CD14-positive monocyte (primary cell): ENCODE data around the gene ZNF691. TPM values are rescaled to one million over a fixed set of nuclear protein-coding genes. Genes with fewer than 3 reads are reported as not detected.

Experiments used
- DNase-seq, 3 donors: peaks; one replicate each; pipeline ENCODE4 v3.0.0-alpha.2; 2011 to 2022
- H2AFZ ChIP-seq: 2 replicates; pipeline ENCODE4 v1.6.0; 2012; ENCODE audit warnings: mild to moderate bottlenecking, low read depth, low read length, inconsistent platforms; ENCODE audit not compliant: insufficient read depth, poor library complexity, severe bottlenecking
- H3K27ac ChIP-seq, 2 donors: 1 replicate in 1 of 2; 2 replicates in 1 of 2; pipeline ENCODE4 v1.5.1; 2012 to 2013; ENCODE audit warnings: low read length in 2 of 2, control low read depth in 1 of 2, inconsistent platforms in 1 of 2, low read depth in 1 of 2, mild to moderate bottlenecking in 1 of 2
- H3K27me3 ChIP-seq, 2 donors: one replicate each; pipeline versions ENCODE4 v1.6.0 to v1.6.1; 2011 to 2013; ENCODE audit warnings: low read length in 2 of 2; ENCODE audit not compliant: control insufficient read depth in 2 of 2, insufficient read depth in 2 of 2
- H3K36me3 ChIP-seq, 2 donors: replicated peaks in 1 of 2; 1 replicate in 1 of 2; 2 replicates in 1 of 2; pipeline versions ENCODE4 v1.5.1 to v1.6.1; 2012 to 2013; ENCODE audit warnings: low read length in 2 of 2, control low read depth in 1 of 2, inconsistent platforms in 1 of 2, mild to moderate bottlenecking in 1 of 2; ENCODE audit not compliant: insufficient read depth in 2 of 2, control insufficient read depth in 1 of 2
- H3K4me1 ChIP-seq, 2 donors: 1 replicate in 1 of 2; 2 replicates in 1 of 2; pipeline versions ENCODE4 v1.5.1 to v1.6.1; 2012 to 2013; ENCODE audit warnings: low read length in 2 of 2, control low read depth in 1 of 2, inconsistent platforms in 1 of 2, mild to moderate bottlenecking in 1 of 2, moderate library complexity in 1 of 2; ENCODE audit not compliant: insufficient read depth in 2 of 2, control insufficient read depth in 1 of 2
- H3K4me2 ChIP-seq: replicated peaks from 2 replicates; pipeline ENCODE3; 2012; ENCODE audit warnings: low read length, moderate library complexity, mild to moderate bottlenecking; ENCODE audit not compliant: poor library complexity, severe bottlenecking; ENCODE audit errors: extremely low read depth
- H3K4me3 ChIP-seq, 3 experiments: fragments of 200-600 bp in 1 of 3; sonication (generic) in 1 of 3; replicated peaks in 1 of 3; 1 replicate in 2 of 3; 2 replicates in 1 of 3; pipeline ENCODE4 v1.5.1; 2011 to 2013; ENCODE audit warnings: low read length in 3 of 3, mild to moderate bottlenecking in 3 of 3, control low read depth in 2 of 3, low read depth in 2 of 3, inconsistent platforms in 1 of 3, moderate library complexity in 1 of 3
- H3K79me2 ChIP-seq: 2 replicates; pipeline ENCODE4 v1.6.0; 2012; ENCODE audit warnings: mild to moderate bottlenecking, control low read depth, inconsistent platforms, low read length, moderate library complexity; ENCODE audit not compliant: insufficient read depth
- H3K9ac ChIP-seq: 2 replicates; pipeline ENCODE4 v1.6.0; 2017; ENCODE audit warnings: low read length, mild to moderate bottlenecking; ENCODE audit not compliant: insufficient read depth, poor library complexity, severe bottlenecking
- H3K9me3 ChIP-seq, 2 donors: replicated peaks in 1 of 2; 1 replicate in 1 of 2; 2 replicates in 1 of 2; pipeline versions ENCODE4 v1.5.1 to v1.6.1; 2012 to 2013; ENCODE audit warnings: low read length in 2 of 2, control low read depth in 1 of 2; ENCODE audit not compliant: control insufficient read depth in 1 of 2, insufficient read depth in 1 of 2
- H4K20me1 ChIP-seq: 2 replicates; pipeline ENCODE4 v1.6.0; 2012; ENCODE audit warnings: mild to moderate bottlenecking, low read length, control low read depth, moderate library complexity; ENCODE audit not compliant: insufficient read depth
- H3K27ac Mint-ChIP-seq, 7 donors: one replicate each; pipeline ENCODE4 v1.8.0; 2020; ENCODE audit warnings: mild to moderate bottlenecking in 7 of 7, mixed read lengths in 7 of 7, moderate library complexity in 6 of 7, inconsistent platforms in 2 of 7
- H3K27me3 Mint-ChIP-seq, 3 donors: one replicate each; pipeline ENCODE4 v1.8.0; 2021 to 2022; ENCODE audit warnings: low read depth in 3 of 3, mild to moderate bottlenecking in 3 of 3, mixed read lengths in 3 of 3, moderate library complexity in 3 of 3, inconsistent platforms in 1 of 3
- H3K36me3 Mint-ChIP-seq, 2 donors: one replicate each; pipeline ENCODE4 v1.8.0; 2020; ENCODE audit warnings: mixed read lengths in 2 of 2, inconsistent platforms in 1 of 2, mild to moderate bottlenecking in 1 of 2
- H3K4me1 Mint-ChIP-seq: one replicate; pipeline ENCODE4 v1.8.0; 2020; ENCODE audit warnings: mild to moderate bottlenecking, mixed read lengths
- H3K4me3 Mint-ChIP-seq, 2 donors: one replicate each; pipeline ENCODE4 v1.8.0; 2020; ENCODE audit warnings: mild to moderate bottlenecking in 2 of 2, mixed read lengths in 2 of 2, moderate library complexity in 1 of 2
- H3K9me3 Mint-ChIP-seq, 7 donors: one replicate each; pipeline ENCODE4 v1.8.0; 2020 to 2022; ENCODE audit warnings: mixed read lengths in 7 of 7, mild to moderate bottlenecking in 6 of 7, moderate library complexity in 6 of 7, inconsistent platforms in 2 of 7
- WGBS: methylation state at CpG from one replicate; pipeline ENCODE4 v1.1.5; 2013; ENCODE audit warnings: missing lambda C conversion rate; ENCODE audit not compliant: insufficient coverage; 5-methylcytosine and 5-hydroxymethylcytosine counted together
- intact Hi-C, 2 donors: fragments of 100-400 bp; cut with micrococcal nuclease; formaldehyde crosslinking; loops; one replicate each; pipeline versions ENCODE4 v1.15.0 to v1.15.1; 2023
- polyA plus RNA-seq, 3 donors: library from polyadenylated mRNA; depleted of rRNA in 1 of 3; unstranded in 2 of 3; stranded (reverse) in 1 of 3; fragments of 300-500 nt in 2 of 3; fragments of >200 nt in 1 of 3; fragmentation: Illumina TruSeq in 2 of 3; gene quantifications; 1 replicate in 2 of 3; 2 replicates in 1 of 3; pipeline ENCODE4 v1.2.3, GENCODE V29; 2012 to 2021
- TF ChIP-seq, protein P1 (sequence below): fragments of 200-600 bp; IDR thresholded peaks from one replicate; pipeline ENCODE4 v1.8.0; 2022; ENCODE audit warnings: antibody characterized with exemption, mild to moderate bottlenecking

ZNF691 gene
- polyA plus RNA-seq, 3 donors: 1.3 to 6.7 (median 1.8) TPM

DNA sequence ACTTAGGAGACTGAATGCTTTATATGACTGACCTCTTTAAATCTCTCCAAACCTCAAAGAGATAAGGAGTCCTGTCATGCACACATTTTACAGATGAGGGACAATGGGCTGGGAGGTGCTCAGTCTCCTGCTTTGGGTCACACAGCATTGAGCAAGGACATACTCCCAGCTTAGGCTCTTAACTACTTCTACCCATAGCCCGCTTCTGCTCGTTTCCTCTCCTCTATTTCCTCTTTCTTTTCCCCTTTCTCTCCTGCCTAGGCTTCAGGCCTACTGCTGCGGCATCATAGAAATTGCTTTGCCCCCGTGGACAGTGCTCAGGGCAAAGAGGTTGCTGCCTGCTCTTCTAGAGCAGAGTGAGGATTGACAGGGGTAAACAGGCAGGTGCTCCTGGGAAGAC is 12.4 kb upstream of the ZNF691 start:
- TF ChIP-seq, protein P1, sequence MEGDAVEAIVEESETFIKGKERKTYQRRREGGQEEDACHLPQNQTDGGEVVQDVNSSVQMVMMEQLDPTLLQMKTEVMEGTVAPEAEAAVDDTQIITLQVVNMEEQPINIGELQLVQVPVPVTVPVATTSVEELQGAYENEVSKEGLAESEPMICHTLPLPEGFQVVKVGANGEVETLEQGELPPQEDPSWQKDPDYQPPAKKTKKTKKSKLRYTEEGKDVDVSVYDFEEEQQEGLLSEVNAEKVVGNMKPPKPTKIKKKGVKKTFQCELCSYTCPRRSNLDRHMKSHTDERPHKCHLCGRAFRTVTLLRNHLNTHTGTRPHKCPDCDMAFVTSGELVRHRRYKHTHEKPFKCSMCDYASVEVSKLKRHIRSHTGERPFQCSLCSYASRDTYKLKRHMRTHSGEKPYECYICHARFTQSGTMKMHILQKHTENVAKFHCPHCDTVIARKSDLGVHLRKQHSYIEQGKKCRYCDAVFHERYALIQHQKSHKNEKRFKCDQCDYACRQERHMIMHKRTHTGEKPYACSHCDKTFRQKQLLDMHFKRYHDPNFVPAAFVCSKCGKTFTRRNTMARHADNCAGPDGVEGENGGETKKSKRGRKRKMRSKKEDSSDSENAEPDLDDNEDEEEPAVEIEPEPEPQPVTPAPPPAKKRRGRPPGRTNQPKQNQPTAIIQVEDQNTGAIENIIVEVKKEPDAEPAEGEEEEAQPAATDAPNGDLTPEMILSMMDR: no peak
- Histone ChIP-seq H3K27me3 (no peaks in the 10 kb centered on the region), H3K36me3 (peaks cover 23 to 37% of the 10 kb centered on the region in 2 donors), H3K9ac (no peak overlapping the region), H3K79me2 (no peaks in the 10 kb centered on the region), H2AFZ (no peak overlapping the region), H3K9me3 (no peaks in the 10 kb centered on the region), H3K4me1 (peaks cover 22 to 27% of the 10 kb centered on the region in 2 donors), H3K27ac (peak overlapping the region; percentile 24 to 61), H4K20me1 (no peaks in the 10 kb centered on the region), H3K4me3 (no peak overlapping the region), H3K4me2 (no peak overlapping the region)
- peaks cover 46 to 62% of the 10 kb centered on the region in 2 donors for H3K36me3 Mint-ChIP-seq
- H3K9me3 Mint-ChIP-seq: peaks cover 0 to 2% (median 0%) of the 10 kb centered on the region in 7 donors
- WGBS: no CpG with 5 or more reads among the region's 4 CpGs
- peak overlapping the region; percentile 20 to 84 (median 68) for H3K27ac Mint-ChIP-seq
- H3K27me3 Mint-ChIP-seq: no peaks in the 10 kb centered on the region
- peaks cover 27% of the 10 kb centered on the region for H3K4me1 Mint-ChIP-seq
- H3K4me3 Mint-ChIP-seq: peak overlapping the region in 1 of 2 donors; percentile 15
- intact Hi-C loops: no loop called here
- peak in 2 of 3 donors; percentile 14 to 29 for DNase-seq

DNA sequence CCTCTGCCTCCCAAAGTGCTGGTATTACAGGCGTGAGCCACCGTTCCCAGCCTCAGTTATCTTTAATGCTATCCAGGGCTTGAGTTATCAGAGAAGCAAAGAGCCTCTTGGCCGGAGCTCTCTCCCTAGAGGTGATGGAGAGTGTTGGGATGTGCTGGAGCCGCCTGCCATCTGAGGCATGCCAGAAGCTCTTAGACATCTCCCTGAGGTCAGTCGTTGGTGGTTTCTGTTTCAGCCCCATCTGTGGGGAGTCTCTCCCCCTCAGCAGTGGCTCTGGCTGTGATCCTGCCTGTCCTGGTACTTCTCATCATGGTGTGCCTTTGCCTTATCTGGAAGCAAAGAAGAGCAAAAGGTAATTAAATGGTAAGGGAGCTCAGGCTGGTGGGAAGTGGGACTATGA is 11.6 kb upstream of the ZNF691 start:
- Histone ChIP-seq H3K27ac (no peak overlapping the region), H3K27me3 (no peaks in the 10 kb centered on the region), H3K9ac (no peak overlapping the region), H3K9me3 (no peaks in the 10 kb centered on the region), H2AFZ (no peak overlapping the region), H3K36me3 (peaks cover 19 to 29% of the 10 kb centered on the region in 2 donors), H3K4me3 (no peak overlapping the region), H3K79me2 (no peaks in the 10 kb centered on the region), H3K4me2 (no peak overlapping the region), H4K20me1 (no peaks in the 10 kb centered on the region), H3K4me1 (peaks cover 22 to 27% of the 10 kb centered on the region in 2 donors)
- 81% methylated on average over 3 of the region's 5 CpGs for WGBS
- no peak overlapping the region for H3K4me3 Mint-ChIP-seq
- peaks cover 28% of the 10 kb centered on the region for H3K4me1 Mint-ChIP-seq
- H3K27ac Mint-ChIP-seq: no peak overlapping the region
- intact Hi-C loops: no loop called here
- H3K27me3 Mint-ChIP-seq: no peaks in the 10 kb centered on the region
- TF ChIP-seq, protein P1: no peak
- peaks cover 42 to 59% of the 10 kb centered on the region in 2 donors for H3K36me3 Mint-ChIP-seq
- no peak for DNase-seq
- H3K9me3 Mint-ChIP-seq: peaks cover 0 to 2% (median 0%) of the 10 kb centered on the region in 7 donors
